Measurements from ENCODE around the gene PRR30. TPM values are rescaled to one million over a fixed set of nuclear protein-coding genes. Genes with fewer than 3 reads are reported as not detected.
A peak's percentile ranks its signal among the peaks of the same experiment; 100 is the strongest.
"Not testable (repeated sequence)": the region's sequence is repeated elsewhere in the genome, so short reads cannot be mapped to it uniquely, and the experiment has no call there.

PRR30 gene
- total and polyA plus RNA-seq, 10 of the 15 experiments (the other 5 are each of a cell fraction or from before 2014, with no cell fraction given): not detected

DNA sequence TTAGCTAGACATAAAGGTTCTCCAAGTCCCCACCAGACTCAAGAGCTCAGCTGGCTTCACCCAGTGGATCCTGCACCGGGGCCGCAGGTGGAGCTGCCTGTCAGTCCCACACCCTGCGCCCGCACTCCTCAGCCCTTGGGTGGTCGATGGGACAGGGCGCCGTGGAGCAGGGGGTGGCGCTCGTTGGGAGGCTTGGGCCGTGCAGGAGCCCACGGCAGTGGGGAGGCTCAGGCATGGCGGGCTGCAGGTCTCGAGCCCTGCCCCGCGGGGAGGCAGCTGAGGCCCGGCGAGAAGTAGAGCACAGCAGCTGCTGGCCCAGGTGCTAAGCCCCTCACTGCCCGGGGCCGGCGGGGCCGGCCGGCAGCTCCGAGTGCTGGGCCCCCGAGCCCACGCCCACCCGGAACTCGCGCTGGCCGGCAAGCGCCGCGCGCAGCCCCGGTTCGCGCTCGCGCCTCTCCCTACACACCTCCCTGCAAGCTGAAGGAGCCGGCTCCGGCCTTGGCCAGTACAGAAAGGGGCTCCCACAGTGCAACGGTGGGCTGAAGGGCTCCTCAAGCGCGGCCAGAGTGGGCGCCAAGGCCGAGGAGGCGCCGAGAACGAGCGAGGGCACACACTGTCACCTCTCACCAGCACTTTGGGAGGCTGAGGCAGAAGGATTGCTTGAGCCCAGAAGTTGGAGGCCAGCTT, 27.7 kb downstream of the PRR30 start:
- H3K9ac ChIP-seq (ENCODE audit: control insufficient read depth, insufficient read depth, low read length); FAIRE-seq; H3K4me2 ChIP-seq (ENCODE audit: control insufficient read depth, insufficient read depth); H3K27me3 ChIP-seq (replicated peaks in 1 of 2; ENCODE audit: control insufficient read depth in 2 of 2, insufficient read depth in 2 of 2, low read length in 1 of 2); ATAC-seq; H3K9me3 ChIP-seq (replicated peaks; ENCODE audit: control insufficient read depth, insufficient read depth, low read length); H4K20me1 ChIP-seq (ENCODE audit: control insufficient read depth, insufficient read depth); BruUV-seq (replicated peaks); POLR2A ChIA-PET; H3K4me1 ChIP-seq (ENCODE audit: control insufficient read depth, insufficient read depth, low read length); intact Hi-C loops (cut with micrococcal nuclease; ENCODE audit: unreplicated experiment); in situ Hi-C loops (cut with MboI); H3K79me2 ChIP-seq (ENCODE audit: control insufficient read depth, insufficient read depth, low read length); H3K4me3 ChIP-seq; H3K27ac ChIP-seq (ENCODE audit: control insufficient read depth, insufficient read depth); H2AFZ ChIP-seq (ENCODE audit: control insufficient read depth, low read depth, low read length); H3K36me3 ChIP-seq (ENCODE audit: control insufficient read depth in 2 of 2, insufficient read depth in 2 of 2, low read length in 1 of 2); DNase-seq (ENCODE audit: low read depth, low spot score): not testable (repeated sequence)
- RAD21 ChIA-PET (ENCODE audit: unreplicated experiment): interaction anchor here (0.6 to 1.2 kb wide), 3 partner anchors 12 to 1095 kb away, joined by 4 read pairs; no protein-coding TSS in a partner anchor
- CTCF ChIA-PET: interaction anchor here (0.8 to 3.5 kb wide), 3 partner anchors 58 to 169 kb away, joined by 3 to 14 read pairs (median 4); no protein-coding TSS in a partner anchor
- SMC1A ChIA-PET (ENCODE audit: uncharacterized antibody, unreplicated experiment): interaction anchor here (0.7 to 0.9 kb wide), 2 partner anchors 12 to 169 kb away, joined by 3 read pairs; no protein-coding TSS in a partner anchor
- 72% methylated on average over 45 of the region's 49 CpGs for WGBS (ENCODE audit: insufficient coverage, insufficient replicate concordance, low lambda C conversion rate, missing lambda C conversion rate)

DNA sequence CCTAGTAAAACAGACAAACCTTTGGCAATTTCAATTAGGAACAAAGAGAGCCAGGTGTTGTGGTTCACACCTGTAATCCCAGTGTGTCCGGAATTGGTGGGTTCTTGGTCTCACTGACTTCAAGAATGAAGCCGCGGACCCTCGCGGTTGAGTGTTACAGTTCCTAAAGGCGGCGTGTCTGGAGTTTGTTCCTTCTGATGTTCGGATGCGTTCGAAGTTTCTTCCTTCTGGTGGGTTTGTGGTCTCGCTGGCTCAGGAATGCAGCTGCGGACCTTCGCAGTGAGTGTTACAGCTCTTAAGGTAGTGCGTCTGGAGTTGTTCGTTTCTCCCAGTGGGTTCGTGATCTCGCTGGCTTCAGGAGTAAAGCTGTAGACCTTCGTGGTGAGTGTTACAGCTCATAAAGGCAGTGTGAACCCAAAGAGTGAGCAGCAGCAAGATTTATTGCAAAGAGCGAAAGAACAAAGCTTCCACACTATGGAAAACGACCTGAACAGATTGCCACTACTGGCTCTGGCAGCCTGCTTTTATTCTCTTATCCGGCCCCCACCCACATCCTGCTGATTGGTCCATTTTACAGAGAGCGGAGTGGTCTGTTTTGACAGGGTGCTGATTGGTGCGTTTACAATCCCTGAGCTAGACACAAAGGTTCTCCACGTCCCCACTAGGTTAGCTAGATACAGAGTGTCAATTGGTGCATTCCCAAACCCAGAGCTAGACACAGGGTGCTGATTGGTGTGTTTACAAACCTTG, 28.4 kb downstream of the PRR30 start:
- POLR2A ChIA-PET; ATAC-seq; H3K4me2 ChIP-seq (ENCODE audit: control insufficient read depth, insufficient read depth); H3K36me3 ChIP-seq (ENCODE audit: control insufficient read depth in 2 of 2, insufficient read depth in 2 of 2, low read length in 1 of 2); in situ Hi-C loops (cut with MboI); H2AFZ ChIP-seq (ENCODE audit: control insufficient read depth, low read depth, low read length); H3K79me2 ChIP-seq (ENCODE audit: control insufficient read depth, insufficient read depth, low read length); H4K20me1 ChIP-seq (ENCODE audit: control insufficient read depth, insufficient read depth); DNase-seq (ENCODE audit: low read depth, low spot score); H3K4me1 ChIP-seq (ENCODE audit: control insufficient read depth, insufficient read depth, low read length); BruUV-seq (replicated peaks); intact Hi-C loops (cut with micrococcal nuclease; ENCODE audit: unreplicated experiment); H3K9me3 ChIP-seq (replicated peaks; ENCODE audit: control insufficient read depth, insufficient read depth, low read length); H3K27ac ChIP-seq (ENCODE audit: control insufficient read depth, insufficient read depth); H3K27me3 ChIP-seq (replicated peaks in 1 of 2; ENCODE audit: control insufficient read depth in 2 of 2, insufficient read depth in 2 of 2, low read length in 1 of 2); FAIRE-seq; H3K4me3 ChIP-seq; H3K9ac ChIP-seq (ENCODE audit: control insufficient read depth, insufficient read depth, low read length): not testable (repeated sequence)
- ChIA-PET SMC1A (ENCODE audit: uncharacterized antibody, unreplicated experiment) (interaction anchor here (0.7 kb wide), 1 partner anchor 169 kb away, joined by 3 read pairs; no protein-coding TSS in a partner anchor), CTCF (interaction anchor here (0.8 kb wide), 1 partner anchor 59 kb away, joined by 4 read pairs; no protein-coding TSS in a partner anchor), RAD21 (ENCODE audit: unreplicated experiment) (interaction anchor here (0.6 to 1.2 kb wide), 3 partner anchors 11 to 1094 kb away, joined by 4 read pairs; no protein-coding TSS in a partner anchor)
- TF ChIP-seq NFYB (IDR thresholded peaks at IDR 0.05; ENCODE audit: insufficient read depth, low read depth, low read length): 0 out of 2 replicates have a peak, but pooled peaks have one; percentile 49
- WGBS (ENCODE audit: insufficient coverage, insufficient replicate concordance, low lambda C conversion rate, missing lambda C conversion rate): 79% methylated on average over 24 of the region's 24 CpGs

Measured in GM12878 (cell line).